Panc1 (cell line): ENCODE results near the gene SYNGR2.

Experiments used
- POLR2AphosphoS5 ChIP-seq: IDR thresholded peaks from 2 replicates; pipeline ENCODE4 v1.6.1; 2012; ENCODE audit warnings: mild to moderate bottlenecking, low read depth, low read length, moderate library complexity
- SIN3A ChIP-seq: IDR thresholded peaks from 2 replicates; pipeline ENCODE4 v1.6.1; 2012; ENCODE audit warnings: low read depth, mild to moderate bottlenecking, low read length, moderate library complexity, borderline replicate concordance; ENCODE audit not compliant: insufficient read depth
- TCF7L2 ChIP-seq: IDR thresholded peaks from 2 replicates; pipeline ENCODE4 v1.6.1; 2011; ENCODE audit warnings: mild to moderate bottlenecking, low read depth, low read length, inconsistent platforms
- TF ChIP-seq, protein P1 (sequence below): fragments of 450-650 bp; IDR thresholded peaks from 2 replicates; pipeline ENCODE4 v1.5.1; 2017; ENCODE audit warnings: mild to moderate bottlenecking
- TF ChIP-seq, protein P2 (sequence below), 2 experiments: IDR thresholded peaks; 2 replicates each; pipeline ENCODE4 v1.6.1; 2011 to 2012; ENCODE audit warnings: low read depth in 2 of 2, control low read depth in 1 of 2, low read length in 1 of 2, mild to moderate bottlenecking in 1 of 2, moderate library complexity in 1 of 2; ENCODE audit not compliant: insufficient read depth in 1 of 2

DNA sequence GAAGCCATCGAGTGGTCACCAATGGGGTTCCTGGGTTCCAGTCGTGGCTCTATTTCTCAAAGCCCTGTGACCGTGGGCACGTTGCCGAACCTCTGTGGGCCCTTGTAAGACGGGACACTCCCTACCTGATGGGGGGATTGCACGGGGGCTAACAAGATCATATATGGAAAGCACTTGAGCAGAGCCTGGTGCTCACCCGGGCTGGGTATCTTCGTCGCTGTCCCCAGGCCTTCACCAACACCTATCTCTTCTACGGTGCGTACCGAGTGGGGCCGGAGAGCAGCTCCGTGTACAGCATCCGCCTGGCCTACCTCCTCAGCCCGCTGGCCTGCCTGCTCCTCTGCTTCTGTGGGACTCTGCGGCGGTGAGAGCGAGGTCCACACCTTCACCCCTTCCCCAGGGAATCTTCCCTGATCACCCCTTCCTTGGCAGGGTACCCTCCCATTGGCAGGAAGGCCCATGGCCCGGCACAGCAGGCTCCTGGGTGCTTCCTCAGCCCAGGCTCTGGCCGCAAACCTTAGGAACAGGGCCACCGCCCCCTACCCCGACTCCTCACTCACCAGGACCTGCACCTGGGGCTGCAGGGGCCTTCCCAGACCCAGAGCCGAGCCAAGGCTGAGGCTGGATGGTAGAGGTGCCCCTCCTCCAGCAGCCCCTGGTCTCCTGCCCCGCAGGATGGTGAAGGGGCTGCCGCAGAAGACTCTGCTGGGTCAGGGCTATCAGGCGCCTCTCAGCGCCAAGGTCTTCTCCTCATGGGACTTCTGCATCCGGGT is 35.0 kb upstream of the SYNGR2 start:
- TF ChIP-seq, protein P1, sequence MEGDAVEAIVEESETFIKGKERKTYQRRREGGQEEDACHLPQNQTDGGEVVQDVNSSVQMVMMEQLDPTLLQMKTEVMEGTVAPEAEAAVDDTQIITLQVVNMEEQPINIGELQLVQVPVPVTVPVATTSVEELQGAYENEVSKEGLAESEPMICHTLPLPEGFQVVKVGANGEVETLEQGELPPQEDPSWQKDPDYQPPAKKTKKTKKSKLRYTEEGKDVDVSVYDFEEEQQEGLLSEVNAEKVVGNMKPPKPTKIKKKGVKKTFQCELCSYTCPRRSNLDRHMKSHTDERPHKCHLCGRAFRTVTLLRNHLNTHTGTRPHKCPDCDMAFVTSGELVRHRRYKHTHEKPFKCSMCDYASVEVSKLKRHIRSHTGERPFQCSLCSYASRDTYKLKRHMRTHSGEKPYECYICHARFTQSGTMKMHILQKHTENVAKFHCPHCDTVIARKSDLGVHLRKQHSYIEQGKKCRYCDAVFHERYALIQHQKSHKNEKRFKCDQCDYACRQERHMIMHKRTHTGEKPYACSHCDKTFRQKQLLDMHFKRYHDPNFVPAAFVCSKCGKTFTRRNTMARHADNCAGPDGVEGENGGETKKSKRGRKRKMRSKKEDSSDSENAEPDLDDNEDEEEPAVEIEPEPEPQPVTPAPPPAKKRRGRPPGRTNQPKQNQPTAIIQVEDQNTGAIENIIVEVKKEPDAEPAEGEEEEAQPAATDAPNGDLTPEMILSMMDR = no peak
- TF ChIP-seq POLR2AphosphoS5 (no peak), TCF7L2 (no peak), SIN3A (no peak)
- TF ChIP-seq, protein P2, sequence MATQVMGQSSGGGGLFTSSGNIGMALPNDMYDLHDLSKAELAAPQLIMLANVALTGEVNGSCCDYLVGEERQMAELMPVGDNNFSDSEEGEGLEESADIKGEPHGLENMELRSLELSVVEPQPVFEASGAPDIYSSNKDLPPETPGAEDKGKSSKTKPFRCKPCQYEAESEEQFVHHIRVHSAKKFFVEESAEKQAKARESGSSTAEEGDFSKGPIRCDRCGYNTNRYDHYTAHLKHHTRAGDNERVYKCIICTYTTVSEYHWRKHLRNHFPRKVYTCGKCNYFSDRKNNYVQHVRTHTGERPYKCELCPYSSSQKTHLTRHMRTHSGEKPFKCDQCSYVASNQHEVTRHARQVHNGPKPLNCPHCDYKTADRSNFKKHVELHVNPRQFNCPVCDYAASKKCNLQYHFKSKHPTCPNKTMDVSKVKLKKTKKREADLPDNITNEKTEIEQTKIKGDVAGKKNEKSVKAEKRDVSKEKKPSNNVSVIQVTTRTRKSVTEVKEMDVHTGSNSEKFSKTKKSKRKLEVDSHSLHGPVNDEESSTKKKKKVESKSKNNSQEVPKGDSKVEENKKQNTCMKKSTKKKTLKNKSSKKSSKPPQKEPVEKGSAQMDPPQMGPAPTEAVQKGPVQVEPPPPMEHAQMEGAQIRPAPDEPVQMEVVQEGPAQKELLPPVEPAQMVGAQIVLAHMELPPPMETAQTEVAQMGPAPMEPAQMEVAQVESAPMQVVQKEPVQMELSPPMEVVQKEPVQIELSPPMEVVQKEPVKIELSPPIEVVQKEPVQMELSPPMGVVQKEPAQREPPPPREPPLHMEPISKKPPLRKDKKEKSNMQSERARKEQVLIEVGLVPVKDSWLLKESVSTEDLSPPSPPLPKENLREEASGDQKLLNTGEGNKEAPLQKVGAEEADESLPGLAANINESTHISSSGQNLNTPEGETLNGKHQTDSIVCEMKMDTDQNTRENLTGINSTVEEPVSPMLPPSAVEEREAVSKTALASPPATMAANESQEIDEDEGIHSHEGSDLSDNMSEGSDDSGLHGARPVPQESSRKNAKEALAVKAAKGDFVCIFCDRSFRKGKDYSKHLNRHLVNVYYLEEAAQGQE (IDR thresholded peaks at IDR 0.05; ENCODE audit: insufficient read depth in 1 of 2, low read depth in 2 of 2, low read length in 1 of 2) = no peak
